Gastrocnemius medialis (tissue), 4 donors: ENCODE results near the gene CRAMP1.

Experiments
- POLR2A ChIP-seq, 2 donors: fragments of 450-650 bp; IDR thresholded peaks; one replicate each; pipeline ENCODE4 v1.6.1; 2017; ENCODE audit warnings: antibody characterized with exemption in 2 of 2, mild to moderate bottlenecking in 2 of 2, moderate library complexity in 2 of 2
- TF ChIP-seq, protein P1 (sequence below), 5 experiments: fragments of 450-650 bp in 3 of 5; fragments of 200-600 bp in 2 of 5; sonication (generic) in 2 of 5; IDR thresholded peaks in 4 of 5; conservative IDR thresholded peaks in 1 of 5; 1 replicate in 4 of 5; 2 replicates in 1 of 5; pipeline ENCODE4 v1.5.1; 2016 to 2019; ENCODE audit warnings: antibody characterized with exemption in 5 of 5, mild to moderate bottlenecking in 3 of 5, moderate library complexity in 3 of 5

- TF ChIP-seq, protein P1, sequence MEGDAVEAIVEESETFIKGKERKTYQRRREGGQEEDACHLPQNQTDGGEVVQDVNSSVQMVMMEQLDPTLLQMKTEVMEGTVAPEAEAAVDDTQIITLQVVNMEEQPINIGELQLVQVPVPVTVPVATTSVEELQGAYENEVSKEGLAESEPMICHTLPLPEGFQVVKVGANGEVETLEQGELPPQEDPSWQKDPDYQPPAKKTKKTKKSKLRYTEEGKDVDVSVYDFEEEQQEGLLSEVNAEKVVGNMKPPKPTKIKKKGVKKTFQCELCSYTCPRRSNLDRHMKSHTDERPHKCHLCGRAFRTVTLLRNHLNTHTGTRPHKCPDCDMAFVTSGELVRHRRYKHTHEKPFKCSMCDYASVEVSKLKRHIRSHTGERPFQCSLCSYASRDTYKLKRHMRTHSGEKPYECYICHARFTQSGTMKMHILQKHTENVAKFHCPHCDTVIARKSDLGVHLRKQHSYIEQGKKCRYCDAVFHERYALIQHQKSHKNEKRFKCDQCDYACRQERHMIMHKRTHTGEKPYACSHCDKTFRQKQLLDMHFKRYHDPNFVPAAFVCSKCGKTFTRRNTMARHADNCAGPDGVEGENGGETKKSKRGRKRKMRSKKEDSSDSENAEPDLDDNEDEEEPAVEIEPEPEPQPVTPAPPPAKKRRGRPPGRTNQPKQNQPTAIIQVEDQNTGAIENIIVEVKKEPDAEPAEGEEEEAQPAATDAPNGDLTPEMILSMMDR (IDR thresholded peaks at IDR 0.05 in 4 of 5, conservative IDR thresholded peaks at IDR 0.05 in 1 of 5): no peak
- TF ChIP-seq POLR2A (IDR thresholded peaks at IDR 0.05): no peak
Observed at GRCh38 chr16:1666316-1666715, 54.2 kb downstream of the CRAMP1 start.
